H9 (cell line): Measurements from ENCODE around the gene FAM174A. TPM values are rescaled to one million over a fixed set of nuclear protein-coding genes. Genes with fewer than 3 reads are reported as not detected.

Experiments
- DNase-seq: peaks from one replicate; pipeline ENCODE4 v3.0.0-alpha.2; 2017
- H2AFZ ChIP-seq: one replicate; pipeline ENCODE4 v1.6.1; 2013; ENCODE audit warnings: mild to moderate bottlenecking, low read length, control low read depth, moderate library complexity
- H2AK5ac ChIP-seq: 2 replicates; pipeline ENCODE4 v1.6.1; 2013; ENCODE audit warnings: low read length, control low read depth, mixed read lengths; ENCODE audit not compliant: insufficient read length
- H2BK120ac ChIP-seq: one replicate; pipeline ENCODE4 v1.6.1; 2013; ENCODE audit warnings: low read depth, mild to moderate bottlenecking, low read length, control low read depth, inconsistent platforms; ENCODE audit not compliant: poor library complexity, severe bottlenecking
- H2BK12ac ChIP-seq: 2 replicates; pipeline ENCODE4 v1.6.1; 2013; ENCODE audit warnings: low read length, control low read depth, mixed read lengths, low read depth; ENCODE audit not compliant: insufficient read length
- H2BK15ac ChIP-seq: 2 replicates; pipeline ENCODE4 v1.6.1; 2013; ENCODE audit warnings: low read depth, low read length, control low read depth
- H2BK20ac ChIP-seq: one replicate; pipeline ENCODE4 v1.6.1; 2013; ENCODE audit warnings: low read depth, mild to moderate bottlenecking, low read length, control low read depth, inconsistent platforms; ENCODE audit not compliant: poor library complexity, severe bottlenecking
- H2BK5ac ChIP-seq: 2 replicates; pipeline ENCODE4 v1.6.1; 2013; ENCODE audit warnings: low read length, control low read depth, mixed read lengths; ENCODE audit not compliant: insufficient read length
- H3K14ac ChIP-seq: 2 replicates; pipeline ENCODE4 v1.6.1; 2013; ENCODE audit warnings: low read length, control low read depth; ENCODE audit not compliant: insufficient read depth
- H3K18ac ChIP-seq: 2 replicates; pipeline ENCODE4 v1.6.1; 2013; ENCODE audit warnings: low read depth, mild to moderate bottlenecking, mixed read lengths, low read length, control low read depth; ENCODE audit not compliant: insufficient read length
- H3K23ac ChIP-seq: 2 replicates; pipeline ENCODE4 v1.6.1; 2013; ENCODE audit warnings: low read length, control low read depth, mixed read lengths, low read depth; ENCODE audit not compliant: insufficient read length
- H3K23me2 ChIP-seq: 2 replicates; pipeline ENCODE4 v1.6.1; 2013; ENCODE audit warnings: low read depth, mild to moderate bottlenecking, mixed read lengths, low read length, control low read depth; ENCODE audit not compliant: insufficient read length, poor library complexity, severe bottlenecking
- H3K27ac ChIP-seq: 2 replicates; pipeline ENCODE4 v1.5.1; 2013; ENCODE audit warnings: low read length, control low read depth, mixed read lengths, low read depth; ENCODE audit not compliant: insufficient read length
- H3K27me3 ChIP-seq: 2 replicates; pipeline ENCODE4 v1.6.1; 2013; ENCODE audit warnings: low read length, control low read depth, inconsistent platforms; ENCODE audit not compliant: insufficient read depth
- H3K4ac ChIP-seq: 2 replicates; pipeline ENCODE4 v1.6.1; 2013; ENCODE audit warnings: low read depth, mild to moderate bottlenecking, control low read depth, inconsistent platforms, low read length, moderate library complexity
- H3K4me1 ChIP-seq: 2 replicates; pipeline ENCODE4 v1.6.1; 2013; ENCODE audit warnings: low read length, control low read depth, inconsistent platforms; ENCODE audit not compliant: insufficient read depth
- H3K4me2 ChIP-seq: 2 replicates; pipeline ENCODE4 v1.6.1; 2013; ENCODE audit warnings: low read length, control low read depth, mixed read lengths; ENCODE audit not compliant: insufficient read length, insufficient read depth
- H3K56ac ChIP-seq: 2 replicates; pipeline ENCODE4 v1.6.1; 2013; ENCODE audit warnings: low read depth, mild to moderate bottlenecking, mixed read lengths, low read length, control low read depth; ENCODE audit not compliant: insufficient read length
- H3K79me1 ChIP-seq: 2 replicates; pipeline ENCODE4 v1.6.1; 2013; ENCODE audit warnings: low read depth, mild to moderate bottlenecking, moderate library complexity, low read length, control low read depth, inconsistent platforms; ENCODE audit not compliant: insufficient read depth, poor library complexity, severe bottlenecking
- H3K79me2 ChIP-seq: 2 replicates; pipeline ENCODE4 v1.6.1; 2013; ENCODE audit warnings: low read length, control low read depth, inconsistent platforms; ENCODE audit not compliant: insufficient read depth
- H3K9ac ChIP-seq: 2 replicates; pipeline ENCODE4 v1.6.1; 2013; ENCODE audit warnings: low read length, control low read depth, mixed read lengths; ENCODE audit not compliant: insufficient read length; ENCODE audit errors: extremely low read depth
- H3K9me3 ChIP-seq: one replicate; pipeline ENCODE4 v1.6.1; 2013; ENCODE audit warnings: low read depth, low read length, inconsistent platforms; ENCODE audit not compliant: control insufficient read depth
- H3T11ph ChIP-seq: one replicate; pipeline ENCODE4 v1.6.1; 2013; ENCODE audit warnings: mild to moderate bottlenecking, low read length, control low read depth, inconsistent platforms
- H4K20me1 ChIP-seq: one replicate; pipeline ENCODE4 v1.6.1; 2013; ENCODE audit not compliant: control insufficient read depth, insufficient read length, insufficient read depth
- H4K5ac ChIP-seq: 2 replicates; pipeline ENCODE4 v1.6.1; 2013; ENCODE audit warnings: low read depth, mild to moderate bottlenecking, mixed read lengths, low read length, control low read depth; ENCODE audit not compliant: insufficient read length
- H4K8ac ChIP-seq: replicated peaks from 2 replicates; pipeline ENCODE4 v1.6.1; 2013; ENCODE audit warnings: low read length, control low read depth, mixed read lengths, low read depth; ENCODE audit not compliant: insufficient read length
- H4K91ac ChIP-seq: 2 replicates; pipeline ENCODE4 v1.6.1; 2013; ENCODE audit warnings: low read depth, mild to moderate bottlenecking, moderate library complexity, mixed read lengths, low read length, control low read depth; ENCODE audit not compliant: insufficient read length
- H3K27ac Mint-ChIP-seq, 3 experiments: 2 replicates in 2 of 3; 3 replicates in 1 of 3; pipeline ENCODE4 v1.8.0; 2020 to 2021; ENCODE audit warnings: mixed read lengths in 3 of 3, mild to moderate bottlenecking in 1 of 3, moderate library complexity in 1 of 3
- H3K27me3 Mint-ChIP-seq: 2 replicates; pipeline ENCODE4 v1.8.0; 2021; ENCODE audit warnings: low read depth, mild to moderate bottlenecking, moderate library complexity, mixed read lengths
- H3K36me3 Mint-ChIP-seq, 3 experiments: 2 replicates in 2 of 3; 3 replicates in 1 of 3; pipeline ENCODE4 v1.8.0; 2020 to 2021; ENCODE audit warnings: low read depth in 3 of 3, mixed read lengths in 3 of 3; ENCODE audit not compliant: insufficient read depth in 1 of 3
- H3K4me1 Mint-ChIP-seq, 2 experiments: 2 replicates each; pipeline ENCODE4 v1.8.0; 2020; ENCODE audit warnings: mixed read lengths in 2 of 2
- H3K4me3 Mint-ChIP-seq, 2 experiments: 2 replicates in 1 of 2; 3 replicates in 1 of 2; pipeline ENCODE4 v1.8.0; 2020 to 2021; ENCODE audit warnings: mild to moderate bottlenecking in 2 of 2, mixed read lengths in 2 of 2, moderate library complexity in 1 of 2
- H3K9me3 Mint-ChIP-seq, 2 experiments: 2 replicates in 1 of 2; 3 replicates in 1 of 2; pipeline ENCODE4 v1.8.0; 2020; ENCODE audit warnings: mild to moderate bottlenecking in 2 of 2, mixed read lengths in 2 of 2, moderate library complexity in 1 of 2
- WGBS: extraction: QIAGEN DNeasy Blood & Tissue Kit; methylation state at CpG from one replicate; pipeline ENCODE4 v1.1.7; 2013; ENCODE audit warnings: missing lambda C conversion rate, low lambda C conversion rate, mixed read lengths; ENCODE audit not compliant: insufficient read length; ENCODE audit errors: extremely low coverage; 5-methylcytosine and 5-hydroxymethylcytosine counted together
- total RNA-seq: library from RNA; stranded (reverse); gene quantifications from 2 replicates; pipeline ENCODE4 v1.2.1, GENCODE V29; 2021
- TF ChIP-seq, protein P1 (sequence below): fragments of 200-600 bp; sonication (generic); conservative IDR thresholded peaks from 3 replicates; pipeline ENCODE4 v1.8.0; 2021; ENCODE audit warnings: antibody characterized with exemption, mild to moderate bottlenecking

The FAM174A gene
- total RNA-seq, 1 experiment from 2014 or later = 4.3 TPM

DNA sequence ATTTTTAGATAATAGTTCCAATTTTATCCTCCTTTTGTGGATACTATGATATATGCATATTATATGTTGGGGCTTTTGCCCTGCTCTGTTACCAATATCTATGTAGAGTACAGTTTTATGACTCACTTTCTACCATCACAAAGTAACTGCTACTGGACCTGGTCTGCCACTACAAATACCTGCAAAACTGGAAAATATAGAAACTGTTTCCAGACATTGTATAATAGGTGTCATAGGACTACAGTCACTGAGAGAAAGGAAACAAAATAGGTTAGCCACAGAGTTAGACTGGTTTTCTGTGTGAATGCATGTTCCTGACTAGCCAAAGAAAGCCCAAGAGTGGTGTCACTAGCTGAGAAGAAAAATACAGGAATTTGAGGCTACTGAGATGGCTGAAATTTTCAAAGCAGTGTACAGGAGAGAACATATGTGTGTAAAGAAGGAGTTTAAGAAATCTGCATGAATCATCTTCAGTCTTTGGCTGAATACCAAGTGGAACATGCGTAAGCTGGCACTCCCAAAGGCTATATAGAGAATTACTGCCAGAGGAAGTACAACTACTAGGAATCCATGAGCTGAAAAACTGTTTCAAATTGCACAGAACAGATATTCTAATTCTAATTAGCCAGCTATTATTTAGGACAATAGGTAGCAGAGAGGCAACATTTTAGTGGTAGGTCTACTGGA, 29.0 kb upstream of the FAM174A start:
- Mint-ChIP-seq H3K4me1 (no peaks in the 10 kb centered on the region), H3K4me3 (no peak overlapping the region), H3K27me3 (no peaks in the 10 kb centered on the region), H3K36me3 (no peaks in the 10 kb centered on the region), H3K27ac (no peak overlapping the region; a peak in 1 of 7 replicates), H3K9me3 (peaks cover 0 to 2% of the 10 kb centered on the region in 2 experiments; a peak in 2 of 5 replicates)
- Histone ChIP-seq H3K9me3 (no peaks in the 10 kb centered on the region), H4K8ac (no peak overlapping the region), H2BK12ac (no peak overlapping the region), H2AFZ (no peak overlapping the region), H4K91ac (no peak overlapping the region), H2BK20ac (no peak overlapping the region), H3K18ac (no peak overlapping the region), H3K9ac (no peak overlapping the region), H3K4ac (no peak overlapping the region), H3K27ac (no peak overlapping the region), H3K4me1 (no peaks in the 10 kb centered on the region), H3K56ac (no peak overlapping the region), H3K79me2 (no peaks in the 10 kb centered on the region), H3K27me3 (no peaks in the 10 kb centered on the region), H3K79me1 (no peaks in the 10 kb centered on the region), H2BK120ac (no peak overlapping the region), H4K20me1 (no peaks in the 10 kb centered on the region), H2AK5ac (no peak overlapping the region), H3K14ac (no peak overlapping the region), H2BK15ac (no peak overlapping the region), H3K4me2 (no peak overlapping the region), H3K23ac (no peak overlapping the region), H3K23me2 (no peaks in the 10 kb centered on the region), H3T11ph (no peak overlapping the region), H2BK5ac (no peak overlapping the region), H4K5ac (no peak overlapping the region)
- TF ChIP-seq, protein P1, sequence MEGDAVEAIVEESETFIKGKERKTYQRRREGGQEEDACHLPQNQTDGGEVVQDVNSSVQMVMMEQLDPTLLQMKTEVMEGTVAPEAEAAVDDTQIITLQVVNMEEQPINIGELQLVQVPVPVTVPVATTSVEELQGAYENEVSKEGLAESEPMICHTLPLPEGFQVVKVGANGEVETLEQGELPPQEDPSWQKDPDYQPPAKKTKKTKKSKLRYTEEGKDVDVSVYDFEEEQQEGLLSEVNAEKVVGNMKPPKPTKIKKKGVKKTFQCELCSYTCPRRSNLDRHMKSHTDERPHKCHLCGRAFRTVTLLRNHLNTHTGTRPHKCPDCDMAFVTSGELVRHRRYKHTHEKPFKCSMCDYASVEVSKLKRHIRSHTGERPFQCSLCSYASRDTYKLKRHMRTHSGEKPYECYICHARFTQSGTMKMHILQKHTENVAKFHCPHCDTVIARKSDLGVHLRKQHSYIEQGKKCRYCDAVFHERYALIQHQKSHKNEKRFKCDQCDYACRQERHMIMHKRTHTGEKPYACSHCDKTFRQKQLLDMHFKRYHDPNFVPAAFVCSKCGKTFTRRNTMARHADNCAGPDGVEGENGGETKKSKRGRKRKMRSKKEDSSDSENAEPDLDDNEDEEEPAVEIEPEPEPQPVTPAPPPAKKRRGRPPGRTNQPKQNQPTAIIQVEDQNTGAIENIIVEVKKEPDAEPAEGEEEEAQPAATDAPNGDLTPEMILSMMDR = no peak
- WGBS = no CpG with 5 or more reads among the region's 1 CpG
- no peak for DNase-seq
